Neural cell (in vitro differentiated cells): Measurements from ENCODE around the gene HSD11B2. TPM values are rescaled to one million over a fixed set of nuclear protein-coding genes. Genes with fewer than 3 reads are reported as not detected.

Source experiments
- H2AFZ ChIP-seq: fragments of 200-600, 300-800 bp; sonication (generic), shearing (Covaris generic); 2 replicates; pipeline ENCODE4 v1.6.0; 2014; ENCODE audit warnings: low read depth, mild to moderate bottlenecking, antibody characterized with exemption, low read length, moderate library complexity
- H3F3A ChIP-seq: fragments of 200-600 bp; shearing (Covaris generic); 2 replicates; pipeline ENCODE4 v1.6.1; 2016; ENCODE audit warnings: mild to moderate bottlenecking, moderate library complexity, mixed read lengths, antibody characterized with exemption, low read length; ENCODE audit not compliant: insufficient read depth, poor library complexity, severe bottlenecking
- H3K27ac ChIP-seq: fragments of 200-600, 300-800 bp; sonication (generic), shearing (Covaris generic); 2 replicates; pipeline ENCODE4 v1.5.1; 2014; ENCODE audit warnings: mild to moderate bottlenecking, low read length, moderate library complexity
- H3K27me3 ChIP-seq: fragments of 300-800, 200-600 bp; sonication (generic), shearing (Covaris generic); 2 replicates; pipeline ENCODE4 v1.6.0; 2014; ENCODE audit warnings: mild to moderate bottlenecking, low read depth, low read length, moderate library complexity; ENCODE audit not compliant: insufficient read depth
- H3K36me3 ChIP-seq: fragments of 300-800, 200-600 bp; sonication (generic), shearing (Covaris generic); 2 replicates; pipeline ENCODE4 v1.5.1; 2014; ENCODE audit warnings: mild to moderate bottlenecking, antibody characterized with exemption, low read length, moderate library complexity; ENCODE audit not compliant: insufficient read depth
- H3K4me2 ChIP-seq: fragments of 300-800, 200-600 bp; sonication (generic), shearing (Covaris generic); 2 replicates; pipeline ENCODE4 v1.6.0; 2014; ENCODE audit warnings: mild to moderate bottlenecking, low read length
- H3K4me3 ChIP-seq: fragments of 300-800, 200-600 bp; sonication (generic), shearing (Covaris generic); 2 replicates; pipeline ENCODE4 v1.5.1; 2014; ENCODE audit warnings: mild to moderate bottlenecking, low read length, moderate library complexity
- H3K79me2 ChIP-seq: fragments of 200-600 bp; shearing (Covaris generic); replicated peaks from 2 replicates; pipeline ENCODE4 v1.6.0; 2014; ENCODE audit warnings: mild to moderate bottlenecking, low read length, moderate library complexity; ENCODE audit not compliant: insufficient read depth
- H3K9ac ChIP-seq: fragments of 300-800, 200-600 bp; sonication (generic), shearing (Covaris generic); 2 replicates; pipeline ENCODE4 v1.6.1; 2016; ENCODE audit warnings: mild to moderate bottlenecking, low read length, mixed read lengths
- H3K9me2 ChIP-seq: fragments of 200-600 bp; shearing (Covaris generic); 2 replicates; pipeline ENCODE4 v1.6.1; 2016; ENCODE audit warnings: mild to moderate bottlenecking, low read length, mixed read lengths; ENCODE audit not compliant: insufficient read depth
- H3K9me3 ChIP-seq: fragments of 200-600, 300-800 bp; sonication (generic), shearing (Covaris generic); 2 replicates; pipeline ENCODE4 v1.6.1; 2016; ENCODE audit warnings: mild to moderate bottlenecking, mixed run types, low read length, moderate library complexity, mixed read lengths
- H4K20me1 ChIP-seq: fragments of 200-600 bp; shearing (Covaris generic); 2 replicates; pipeline ENCODE4 v1.6.1; 2016; ENCODE audit warnings: mild to moderate bottlenecking, mixed run types; ENCODE audit not compliant: insufficient read depth
- CTCF ChIP-seq: fragments of 450-650 bp; IDR thresholded peaks from 2 replicates; pipeline ENCODE4 v1.5.1; 2014; ENCODE audit warnings: antibody characterized with exemption, mild to moderate bottlenecking, moderate library complexity; ENCODE audit not compliant: poor library complexity, severe bottlenecking
- EP300 ChIP-seq: fragments of 450-650 bp; conservative IDR thresholded peaks from 2 replicates; pipeline ENCODE4 v1.6.1; 2014; ENCODE audit warnings: antibody characterized with exemption, mild to moderate bottlenecking, moderate library complexity; ENCODE audit not compliant: poor library complexity, severe bottlenecking
- EZH2 ChIP-seq: fragments of 200-600, 300-800 bp; shearing (Covaris generic), sonication (generic); IDR thresholded peaks from 2 replicates; pipeline ENCODE4 v1.6.1; 2014; ENCODE audit warnings: antibody characterized with exemption, low read length, borderline replicate concordance, mild to moderate bottlenecking; ENCODE audit not compliant: insufficient read depth, poor library complexity, severe bottlenecking
- MXI1 ChIP-seq: fragments of 450-650 bp; conservative IDR thresholded peaks from 2 replicates; pipeline ENCODE4 v1.6.1; 2014; ENCODE audit warnings: antibody characterized with exemption, mild to moderate bottlenecking; ENCODE audit not compliant: poor library complexity, severe bottlenecking
- POLR2AphosphoS5 ChIP-seq: IDR thresholded peaks from 2 replicates; pipeline ENCODE4 v1.6.1; 2012
- RAD21 ChIP-seq: fragments of 450-650 bp; conservative IDR thresholded peaks from 2 replicates; pipeline ENCODE4 v1.6.1; 2014; ENCODE audit warnings: antibody characterized with exemption, mild to moderate bottlenecking, moderate library complexity
- REST ChIP-seq: IDR thresholded peaks from 2 replicates; pipeline ENCODE4 v1.6.1; 2012; ENCODE audit warnings: borderline replicate concordance
- SMC3 ChIP-seq: fragments of 450-650 bp; conservative IDR thresholded peaks from 2 replicates; pipeline ENCODE4 v1.6.1; 2014; ENCODE audit warnings: antibody characterized with exemption, mild to moderate bottlenecking, moderate library complexity; ENCODE audit not compliant: poor library complexity
- TAF1 ChIP-seq: IDR thresholded peaks from 2 replicates; pipeline ENCODE4 v1.6.1; 2012; ENCODE audit warnings: low read depth
- polyA plus RNA-seq: library from polyadenylated mRNA; depleted of rRNA; stranded (reverse); fragments of >200 nt; gene quantifications from 2 replicates; pipeline ENCODE4 v1.2.3, GENCODE V29; 2014
- small RNA-seq, 3 experiments: library from RNA; depleted of rRNA; stranded (forward); fragments of <200 nt; gene quantifications; one replicate each; pipeline ENCODE3, GENCODE V24; 2012

HSD11B2 gene
- polyA plus RNA-seq, 1 donor from 2014 or later, result 0.24 TPM

GRCh38 chr16:67486805-67487204 is 55.9 kb downstream of the HSD11B2 start:
- Histone ChIP-seq H3K27me3 (no peaks in the 10 kb centered on the region), H3K4me3 (no peak overlapping the region), H3K36me3 (no peaks in the 10 kb centered on the region), H3K9me3 (no peaks in the 10 kb centered on the region), H2AFZ (no peak overlapping the region), H3F3A (no peaks in the 10 kb centered on the region), H3K79me2 (no peaks in the 10 kb centered on the region), H3K9ac (no peak overlapping the region), H4K20me1 (no peaks in the 10 kb centered on the region), H3K9me2 (no peaks in the 10 kb centered on the region), H3K4me2 (no peak overlapping the region), H3K27ac (no peak overlapping the region)
- TF ChIP-seq EZH2, result no peak
- no peak for TF ChIP-seq SMC3
- TF ChIP-seq EP300, result no peak
- TF ChIP-seq REST, result no peak
- no peak for TF ChIP-seq MXI1
- TF ChIP-seq CTCF, result no peak
- no peak for TF ChIP-seq RAD21
- TF ChIP-seq TAF1, result no peak
- no peak for TF ChIP-seq POLR2AphosphoS5

Small RNA genes lying within 50 kb of the gene (small RNA-seq; reads per million reads assigned to genes)
- gene RNU1-123P, result 0 reads per million in 3 experiments

Other genes with a start within 250 kb of the HSD11B2 start
- gene MATCAP1, start 247.2 kb upstream of the HSD11B2 start, polyA plus RNA-seq, result 323 and 356 TPM in 2 replicates
- 0.43 and 0.96 TPM in 2 replicates for gene EXOC3L1, start 241.0 kb upstream of the HSD11B2 start, polyA plus RNA-seq
- gene E2F4, start 239.0 kb upstream of the HSD11B2 start, polyA plus RNA-seq, result 112 and 140 TPM in 2 replicates
- gene ELMO3, start 232.0 kb upstream of the HSD11B2 start, polyA plus RNA-seq, result 2.2 and 3.5 TPM in 2 replicates
- gene TMEM208, start 204.0 kb upstream of the HSD11B2 start, polyA plus RNA-seq, result 39.2 and 53.5 TPM in 2 replicates
- gene FHOD1, start 183.6 kb upstream of the HSD11B2 start, polyA plus RNA-seq, result 0.92 and 6.3 TPM in 2 replicates
- 1.6 and 1.8 TPM in 2 replicates for gene SLC9A5, start 182.1 kb upstream of the HSD11B2 start, polyA plus RNA-seq
- gene PLEKHG4, start 151.6 kb upstream of the HSD11B2 start, polyA plus RNA-seq, result 0.28 and 1.3 TPM in 2 replicates
- 0.45 and 3.3 TPM in 2 replicates for gene KCTD19, start 104.4 kb upstream of the HSD11B2 start, polyA plus RNA-seq
- 0.44 and 1.6 TPM in 2 replicates for gene LRRC36, start 104.3 kb upstream of the HSD11B2 start, polyA plus RNA-seq
- gene TPPP3, start 37.6 kb upstream of the HSD11B2 start, polyA plus RNA-seq, result 1.1 and 2.7 TPM in 2 replicates
- 1.7 TPM in 1 of 2 replicates, not detected in the other for gene ZDHHC1, start 14.6 kb upstream of the HSD11B2 start, polyA plus RNA-seq
- gene ATP6V0D1, start 50.0 kb downstream of the HSD11B2 start, polyA plus RNA-seq, result 188 and 195 TPM in 2 replicates
- not detected in 2 replicates for gene AGRP, start 52.4 kb downstream of the HSD11B2 start, polyA plus RNA-seq
- 13.2 and 15.1 TPM in 2 replicates for gene RIPOR1, start 97.7 kb downstream of the HSD11B2 start, polyA plus RNA-seq
- gene CTCF, start 131.4 kb downstream of the HSD11B2 start, polyA plus RNA-seq, result 40.4 and 42.8 TPM in 2 replicates
- 1.8 and 7.1 TPM in 2 replicates for gene CARMIL2, start 214.0 kb downstream of the HSD11B2 start, polyA plus RNA-seq
- gene ACD, start 229.1 kb downstream of the HSD11B2 start, polyA plus RNA-seq, result 98.6 and 108 TPM in 2 replicates
- gene PARD6A, start 229.8 kb downstream of the HSD11B2 start, polyA plus RNA-seq, result 34.2 and 34.8 TPM in 2 replicates
- 29.9 and 36.6 TPM in 2 replicates for gene ENKD1, start 235.6 kb downstream of the HSD11B2 start, polyA plus RNA-seq
- 1.4 and 2.4 TPM in 2 replicates for gene C16orf86, start 235.7 kb downstream of the HSD11B2 start, polyA plus RNA-seq